Esophagus (tissue), 2 donors: ENCODE results near the gene SLC3A2. TPM values are rescaled to one million over a fixed set of nuclear protein-coding genes. Genes with fewer than 3 reads are reported as not detected.

Experiments
- H3K27ac ChIP-seq, 2 donors: one replicate each; pipeline ENCODE4 v1.5.1; 2013; ENCODE audit warnings: low read depth in 2 of 2, mild to moderate bottlenecking in 2 of 2, inconsistent platforms in 1 of 2, low read length in 1 of 2, moderate library complexity in 1 of 2
- H3K27me3 ChIP-seq, 2 donors: one replicate each; pipeline ENCODE4 v1.6.1; 2013; ENCODE audit warnings: low read length in 2 of 2, control low read depth in 1 of 2, mild to moderate bottlenecking in 1 of 2; ENCODE audit not compliant: insufficient read depth in 2 of 2, control insufficient read depth in 1 of 2
- H3K36me3 ChIP-seq, 2 donors: one replicate each; pipeline ENCODE4 v1.6.1; 2013; ENCODE audit warnings: low read length in 1 of 2; ENCODE audit not compliant: control insufficient read depth in 2 of 2, insufficient read depth in 2 of 2
- H3K4me1 ChIP-seq, 2 donors: one replicate each; pipeline ENCODE4 v1.6.1; 2013; ENCODE audit warnings: low read length in 1 of 2; ENCODE audit not compliant: control insufficient read depth in 2 of 2, insufficient read depth in 2 of 2
- H3K4me3 ChIP-seq, 2 donors: one replicate each; pipeline ENCODE4 v1.5.1; 2013; ENCODE audit warnings: low read length in 2 of 2, mild to moderate bottlenecking in 2 of 2, low read depth in 1 of 2, moderate library complexity in 1 of 2
- H3K9me3 ChIP-seq, 2 donors: one replicate each; pipeline ENCODE4 v1.6.1; 2013; ENCODE audit warnings: mild to moderate bottlenecking in 2 of 2, low read depth in 1 of 2, low read length in 1 of 2, moderate library complexity in 1 of 2; ENCODE audit not compliant: control insufficient read depth in 2 of 2, insufficient read depth in 1 of 2
- WGBS, 2 donors: extraction: QIAGEN DNeasy Blood & Tissue Kit; methylation state at CpG; one replicate each; pipeline ENCODE4 v1.1.7; 2013; 5-methylcytosine and 5-hydroxymethylcytosine counted together
- polyA plus RNA-seq, 2 donors: library from polyadenylated mRNA; stranded (reverse); fragments of 200-250 nt; gene quantifications; one replicate each; pipeline ENCODE4 v1.2.3, GENCODE V29; 2013
- donor health status: healthy with polysubstance abuse.
- donor health status: Bipolar disorder and iron deficiency.

The SLC3A2 gene
- polyA plus RNA-seq, 2 donors, result 90.5 to 146 TPM

GRCh38 chr11:62880231-62880802, 379 bp upstream of the SLC3A2 start:
- Histone ChIP-seq H3K36me3 (peaks cover 14 to 21% of the 10 kb centered on the region in 2 donors), H3K9me3 (no peaks in the 10 kb centered on the region), H3K27ac (peak overlapping the region; percentile 98 to 100), H3K4me1 (peaks cover 2 to 7% of the 10 kb centered on the region in 2 donors), H3K27me3 (no peaks in the 10 kb centered on the region), H3K4me3 (peak overlapping the region; percentile 80 to 96)
- WGBS, 2 donors, result 1 to 2% methylated on average over 16 of the region's 16 CpGs

GRCh38 chr11:62881579-62882430, 1.1 kb downstream of the SLC3A2 start:
- no peaks in the 10 kb centered on the region for H3K27me3 ChIP-seq
- 2 to 3% methylated on average over 20 to 21 of the region's 21 CpGs for WGBS, 2 donors
- H3K4me3 ChIP-seq, result peak overlapping the region; percentile 80 to 96
- peaks cover 19 to 35% of the 10 kb centered on the region in 2 donors for H3K36me3 ChIP-seq
- no peaks in the 10 kb centered on the region for H3K9me3 ChIP-seq
- H3K4me1 ChIP-seq, result peaks cover 2 to 7% of the 10 kb centered on the region in 2 donors
- H3K27ac ChIP-seq, result peak overlapping the region; percentile 98 to 100

GRCh38 chr11:62882431-62882749, 1.7 kb downstream of the SLC3A2 start:
- H3K9me3 ChIP-seq, result no peaks in the 10 kb centered on the region
- peak overlapping the region; percentile 51 to 98 for H3K27ac ChIP-seq
- H3K4me1 ChIP-seq, result peaks cover 2 to 7% of the 10 kb centered on the region in 2 donors
- H3K4me3 ChIP-seq, result peak overlapping the region; percentile 5 to 96
- no peaks in the 10 kb centered on the region for H3K27me3 ChIP-seq
- WGBS, 2 donors, result 16 to 33% methylated on average over 6 of the region's 6 CpGs
- peaks cover 19 to 40% of the 10 kb centered on the region in 2 donors for H3K36me3 ChIP-seq

GRCh38 chr11:62882788-62883501, 2.2 kb downstream of the SLC3A2 start:
- peak overlapping the region in 1 of 2 donors; percentile 96 for H3K4me3 ChIP-seq
- H3K27ac ChIP-seq, result peak overlapping the region; percentile 89 to 98
- no peaks in the 10 kb centered on the region for H3K9me3 ChIP-seq
- H3K36me3 ChIP-seq, result peaks cover 22 to 43% of the 10 kb centered on the region in 2 donors
- WGBS, 2 donors, result 37 to 47% methylated on average over 5 of the region's 5 CpGs
- no peaks in the 10 kb centered on the region for H3K27me3 ChIP-seq
- peaks cover 2 to 7% of the 10 kb centered on the region in 2 donors for H3K4me1 ChIP-seq

GRCh38 chr11:62883673-62884072, 3.0 kb downstream of the SLC3A2 start:
- H3K4me3 ChIP-seq, result peak overlapping the region in 1 of 2 donors; percentile 5
- H3K9me3 ChIP-seq, result no peaks in the 10 kb centered on the region
- peak overlapping the region in 1 of 2 donors; percentile 50 for H3K27ac ChIP-seq
- peaks cover 2 to 7% of the 10 kb centered on the region in 2 donors for H3K4me1 ChIP-seq
- no peaks in the 10 kb centered on the region for H3K27me3 ChIP-seq
- H3K36me3 ChIP-seq, result peaks cover 29 to 50% of the 10 kb centered on the region in 2 donors
- WGBS, 2 donors, result 44 to 64% methylated on average over 3 of the region's 3 CpGs

- Histone ChIP-seq H3K27ac (no peak overlapping the region), H3K4me3 (no peak overlapping the region), H3K4me1 (peaks cover 2 to 6% of the 10 kb centered on the region in 2 donors), H3K27me3 (no peaks in the 10 kb centered on the region), H3K9me3 (no peaks in the 10 kb centered on the region), H3K36me3 (peaks cover 30 to 57% of the 10 kb centered on the region in 2 donors)
- WGBS, 2 donors, result 83 to 86% methylated on average over 11 of the region's 11 CpGs
Observed at GRCh38 chr11:62885137-62885750, 4.5 kb downstream of the SLC3A2 start.

- H3K27ac ChIP-seq, result no peak overlapping the region
- peaks cover 0 to 2% of the 10 kb centered on the region in 2 donors for H3K4me1 ChIP-seq
- H3K4me3 ChIP-seq, result no peak overlapping the region
- no peaks in the 10 kb centered on the region for H3K9me3 ChIP-seq
- peaks cover 29 to 52% of the 10 kb centered on the region in 2 donors for H3K36me3 ChIP-seq
- no peaks in the 10 kb centered on the region for H3K27me3 ChIP-seq
- WGBS, 2 donors, result 90 to 93% methylated on average over 14 of the region's 14 CpGs
Observed at GRCh38 chr11:62888406-62888805, 7.7 kb downstream of the SLC3A2 start.

- 70 to 73% methylated on average over 2 of the region's 2 CpGs for WGBS, 2 donors
- Histone ChIP-seq H3K27ac (peak overlapping the region in 1 of 2 donors; percentile 8), H3K4me1 (peaks cover 0 to 2% of the 10 kb centered on the region in 2 donors), H3K4me3 (no peak overlapping the region), H3K27me3 (no peaks in the 10 kb centered on the region), H3K9me3 (no peaks in the 10 kb centered on the region), H3K36me3 (peaks cover 22 to 46% of the 10 kb centered on the region in 2 donors)
Observed at GRCh38 chr11:62889126-62889483, 8.4 kb downstream of the SLC3A2 start.
